ENCODE results near the gene DOCK2. TPM values are rescaled to one million over a fixed set of nuclear protein-coding genes. Genes with fewer than 3 reads are reported as not detected.
"Not testable (repeated sequence)": the region's sequence is repeated elsewhere in the genome, so short reads cannot be mapped to it uniquely, and the experiment has no call there.

Gene DOCK2
- total and polyA plus RNA-seq, 2 donors (not counting 1 experiment from before 2014, with no cell fraction given) = 1.1 to 8.9 TPM

DNA sequence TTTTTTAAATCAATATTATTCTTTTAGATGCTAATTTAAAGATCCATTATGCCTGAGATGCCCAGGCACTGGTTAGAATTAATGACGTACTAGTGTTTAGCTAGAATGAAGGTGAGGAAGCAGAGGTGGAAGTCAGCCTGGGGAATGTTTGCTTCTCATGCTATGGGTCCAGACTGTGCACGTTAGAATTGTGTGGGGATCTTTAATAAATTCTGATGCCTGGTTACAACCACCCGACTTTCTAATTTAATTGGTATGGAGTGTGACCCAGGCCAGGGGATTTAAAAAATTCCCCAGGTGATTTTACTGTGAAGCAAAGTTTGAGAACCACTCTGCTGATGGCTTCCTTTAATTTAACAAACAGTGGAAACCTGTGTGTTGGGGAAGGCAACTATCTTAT is 111.1 kb downstream of the DOCK2 start:
- no peak for DNase-seq (ENCODE audit: low read depth in 2 of 2)
- no peak for TF ChIP-seq EZH2 (IDR thresholded peaks at IDR 0.05; ENCODE audit: low read length, missing control alignments)
- TF ChIP-seq, protein P1, sequence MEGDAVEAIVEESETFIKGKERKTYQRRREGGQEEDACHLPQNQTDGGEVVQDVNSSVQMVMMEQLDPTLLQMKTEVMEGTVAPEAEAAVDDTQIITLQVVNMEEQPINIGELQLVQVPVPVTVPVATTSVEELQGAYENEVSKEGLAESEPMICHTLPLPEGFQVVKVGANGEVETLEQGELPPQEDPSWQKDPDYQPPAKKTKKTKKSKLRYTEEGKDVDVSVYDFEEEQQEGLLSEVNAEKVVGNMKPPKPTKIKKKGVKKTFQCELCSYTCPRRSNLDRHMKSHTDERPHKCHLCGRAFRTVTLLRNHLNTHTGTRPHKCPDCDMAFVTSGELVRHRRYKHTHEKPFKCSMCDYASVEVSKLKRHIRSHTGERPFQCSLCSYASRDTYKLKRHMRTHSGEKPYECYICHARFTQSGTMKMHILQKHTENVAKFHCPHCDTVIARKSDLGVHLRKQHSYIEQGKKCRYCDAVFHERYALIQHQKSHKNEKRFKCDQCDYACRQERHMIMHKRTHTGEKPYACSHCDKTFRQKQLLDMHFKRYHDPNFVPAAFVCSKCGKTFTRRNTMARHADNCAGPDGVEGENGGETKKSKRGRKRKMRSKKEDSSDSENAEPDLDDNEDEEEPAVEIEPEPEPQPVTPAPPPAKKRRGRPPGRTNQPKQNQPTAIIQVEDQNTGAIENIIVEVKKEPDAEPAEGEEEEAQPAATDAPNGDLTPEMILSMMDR (conservative IDR thresholded peaks at IDR 0.05 in 1 of 2, IDR thresholded peaks at IDR 0.05 in 1 of 2; ENCODE audit: low read depth in 1 of 2, low read length in 2 of 2) = no peak
- Histone ChIP-seq H2AFZ (ENCODE audit: low read length) (no peak overlapping the region), H4K20me1 (ENCODE audit: control insufficient read depth, extremely low read depth, insufficient read depth, low read length) (no peaks in the 10 kb centered on the region), H3K4me1 (ENCODE audit: control insufficient read depth, extremely low read depth, insufficient read depth, low read length) (peaks cover 3% of the 10 kb centered on the region), H3K4me3 (replicated peaks in 1 of 4; ENCODE audit: control extremely low read depth in 1 of 4, insufficient read depth in 1 of 4, low read depth in 3 of 4, low read length in 4 of 4) (no peak overlapping the region), H3K27me3 (ENCODE audit: control insufficient read depth, insufficient read depth, low read length) (no peaks in the 10 kb centered on the region), H3K4me2 (ENCODE audit: extremely low read depth, insufficient read depth, low read length) (no peak overlapping the region), H3K27ac (ENCODE audit: insufficient read depth, low read length) (no peak overlapping the region), H3K36me3 (ENCODE audit: control insufficient read depth, insufficient read depth, low read length) (no peaks in the 10 kb centered on the region), H3K79me2 (ENCODE audit: control insufficient read depth, insufficient read depth, low read length) (no peaks in the 10 kb centered on the region), H3K9ac (ENCODE audit: insufficient read depth, low read length) (no peak overlapping the region), H3K9me3 (ENCODE audit: control insufficient read depth, insufficient read depth, low read depth, low read length) (no peaks in the 10 kb centered on the region)

DNA sequence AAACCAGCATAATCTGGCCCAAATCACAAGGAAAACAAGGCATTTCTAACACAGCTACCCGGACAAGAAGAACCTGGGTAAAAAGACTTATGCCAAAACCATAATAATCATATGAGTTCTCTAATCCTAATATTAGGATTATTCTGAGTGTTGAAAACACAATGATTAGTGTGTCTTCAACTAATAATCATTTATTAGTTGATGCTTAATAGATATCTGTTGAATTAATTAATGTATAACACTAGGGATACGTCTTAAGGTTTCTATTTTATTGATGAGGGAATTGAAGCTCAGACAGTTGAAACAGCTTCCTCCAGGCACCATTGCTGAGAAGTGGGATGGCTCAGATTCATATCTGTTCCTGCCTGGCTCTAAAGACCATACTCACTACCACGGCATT is 112.2 kb downstream of the DOCK2 start:
- no peaks in the 10 kb centered on the region for H3K9me3 ChIP-seq (ENCODE audit: control insufficient read depth, insufficient read depth, low read depth, low read length)
- H3K79me2 ChIP-seq (ENCODE audit: control insufficient read depth, insufficient read depth, low read length) = no peaks in the 10 kb centered on the region
- no peak for DNase-seq (ENCODE audit: low read depth in 2 of 2)
- no peak overlapping the region for H3K4me3 ChIP-seq (replicated peaks in 1 of 4; ENCODE audit: control extremely low read depth in 1 of 4, insufficient read depth in 1 of 4, low read depth in 3 of 4, low read length in 4 of 4)
- H3K9ac ChIP-seq (ENCODE audit: insufficient read depth, low read length) = no peak overlapping the region
- H2AFZ ChIP-seq (ENCODE audit: low read length) = no peak overlapping the region
- peaks cover 3% of the 10 kb centered on the region for H3K4me1 ChIP-seq (ENCODE audit: control insufficient read depth, extremely low read depth, insufficient read depth, low read length)
- no peaks in the 10 kb centered on the region for H3K27me3 ChIP-seq (ENCODE audit: control insufficient read depth, insufficient read depth, low read length)
- H3K4me2 ChIP-seq (ENCODE audit: extremely low read depth, insufficient read depth, low read length) = no peak overlapping the region
- H3K36me3 ChIP-seq (ENCODE audit: control insufficient read depth, insufficient read depth, low read length) = no peaks in the 10 kb centered on the region
- TF ChIP-seq, protein P1 (conservative IDR thresholded peaks at IDR 0.05 in 1 of 2, IDR thresholded peaks at IDR 0.05 in 1 of 2; ENCODE audit: low read depth in 1 of 2, low read length in 2 of 2) = no peak
- TF ChIP-seq EZH2 (IDR thresholded peaks at IDR 0.05; ENCODE audit: low read length, missing control alignments) = no peak
- H3K27ac ChIP-seq (ENCODE audit: insufficient read depth, low read length) = no peak overlapping the region
- no peaks in the 10 kb centered on the region for H4K20me1 ChIP-seq (ENCODE audit: control insufficient read depth, extremely low read depth, insufficient read depth, low read length)

DNA sequence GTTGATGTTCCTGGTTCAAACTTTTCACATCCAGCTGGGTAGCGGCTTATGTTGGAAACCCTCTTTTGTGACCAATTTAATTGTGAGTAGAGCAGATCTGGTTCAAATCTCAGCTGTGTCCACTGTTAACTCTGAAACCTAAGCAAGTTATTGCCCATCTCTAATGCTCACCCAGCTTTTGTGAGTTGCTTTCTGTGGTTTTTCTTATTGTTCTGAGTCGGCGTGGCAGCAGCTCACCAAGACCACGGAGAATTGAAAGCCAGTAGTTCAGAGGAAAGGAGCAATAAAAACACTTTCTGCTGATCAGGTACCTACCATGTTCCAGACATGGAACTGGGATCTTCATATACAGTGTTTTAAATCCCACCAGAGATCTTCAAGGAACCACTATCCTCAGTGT is 114.4 kb downstream of the DOCK2 start:
- TF ChIP-seq EZH2 (IDR thresholded peaks at IDR 0.05; ENCODE audit: low read length, missing control alignments) = no peak
- H3K27ac ChIP-seq (ENCODE audit: insufficient read depth, low read length) = no peak overlapping the region
- H4K20me1 ChIP-seq (ENCODE audit: control insufficient read depth, extremely low read depth, insufficient read depth, low read length) = no peaks in the 10 kb centered on the region
- no peaks in the 10 kb centered on the region for H3K79me2 ChIP-seq (ENCODE audit: control insufficient read depth, insufficient read depth, low read length)
- no peak for DNase-seq (ENCODE audit: low read depth in 2 of 2)
- no peaks in the 10 kb centered on the region for H3K27me3 ChIP-seq (ENCODE audit: control insufficient read depth, insufficient read depth, low read length)
- no peak overlapping the region for H3K9ac ChIP-seq (ENCODE audit: insufficient read depth, low read length)
- no peak overlapping the region for H3K4me3 ChIP-seq (replicated peaks in 1 of 4; ENCODE audit: control extremely low read depth in 1 of 4, insufficient read depth in 1 of 4, low read depth in 3 of 4, low read length in 4 of 4)
- H3K4me2 ChIP-seq (ENCODE audit: extremely low read depth, insufficient read depth, low read length) = no peak overlapping the region
- H3K9me3 ChIP-seq (ENCODE audit: control insufficient read depth, insufficient read depth, low read depth, low read length) = no peaks in the 10 kb centered on the region
- no peaks in the 10 kb centered on the region for H3K4me1 ChIP-seq (ENCODE audit: control insufficient read depth, extremely low read depth, insufficient read depth, low read length)
- no peak overlapping the region for H2AFZ ChIP-seq (ENCODE audit: low read length)
- H3K36me3 ChIP-seq (ENCODE audit: control insufficient read depth, insufficient read depth, low read length) = no peaks in the 10 kb centered on the region

DNA sequence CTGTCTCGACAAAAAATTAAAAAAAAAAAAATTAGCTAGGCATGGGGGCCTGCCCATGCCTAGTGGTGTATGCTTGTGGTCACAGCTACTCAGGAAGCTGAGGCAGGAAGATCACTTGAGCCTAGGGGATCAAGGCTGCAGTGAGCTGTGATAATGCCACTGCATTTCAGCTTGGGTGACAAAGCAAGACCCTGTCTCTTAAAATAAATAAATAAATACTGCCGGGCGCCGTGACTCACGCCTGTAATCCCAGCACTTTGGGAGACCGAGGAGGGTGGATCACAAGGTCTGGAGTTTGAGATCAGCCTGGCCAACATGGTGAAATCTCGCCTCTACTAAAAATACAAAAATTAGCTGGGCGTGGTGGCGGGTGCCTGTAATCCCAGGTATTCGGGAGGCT is 115.5 kb downstream of the DOCK2 start:
- not testable (repeated sequence) for H3K27me3 ChIP-seq (ENCODE audit: control insufficient read depth, insufficient read depth, low read length); H3K9ac ChIP-seq (ENCODE audit: insufficient read depth, low read length); H3K36me3 ChIP-seq (ENCODE audit: control insufficient read depth, insufficient read depth, low read length); H2AFZ ChIP-seq (ENCODE audit: low read length); H3K79me2 ChIP-seq (ENCODE audit: control insufficient read depth, insufficient read depth, low read length); H3K27ac ChIP-seq (ENCODE audit: insufficient read depth, low read length); H4K20me1 ChIP-seq (ENCODE audit: control insufficient read depth, extremely low read depth, insufficient read depth, low read length); H3K4me3 ChIP-seq (replicated peaks in 1 of 4; ENCODE audit: control extremely low read depth in 1 of 4, insufficient read depth in 1 of 4, low read depth in 3 of 4, low read length in 4 of 4); H3K4me1 ChIP-seq (ENCODE audit: control insufficient read depth, extremely low read depth, insufficient read depth, low read length); H3K4me2 ChIP-seq (ENCODE audit: extremely low read depth, insufficient read depth, low read length); DNase-seq (ENCODE audit: low read depth in 2 of 2); H3K9me3 ChIP-seq (ENCODE audit: control insufficient read depth, insufficient read depth, low read depth, low read length)

Data from fibroblast of lung (primary cell).